HFF-Myc (cell line): ENCODE measurements around the gene TPRA1.

Source experiments
- DNase-seq: peaks from one replicate; pipeline ENCODE4 v3.0.0-alpha.2; 2011; ENCODE audit warnings: low read depth; ENCODE audit errors: extremely low read depth
- H3K4me3 ChIP-seq: replicated peaks from 2 replicates; pipeline ENCODE4 v1.5.1; 2011; ENCODE audit warnings: low read depth, mild to moderate bottlenecking, control low read depth, low read length
- CTCF ChIP-seq: IDR thresholded peaks from 2 replicates; pipeline ENCODE4 v1.5.1; 2012; ENCODE audit warnings: mild to moderate bottlenecking, low read depth, low read length, control low read depth; ENCODE audit errors: missing control alignments

TPRA1 gene

DNA sequence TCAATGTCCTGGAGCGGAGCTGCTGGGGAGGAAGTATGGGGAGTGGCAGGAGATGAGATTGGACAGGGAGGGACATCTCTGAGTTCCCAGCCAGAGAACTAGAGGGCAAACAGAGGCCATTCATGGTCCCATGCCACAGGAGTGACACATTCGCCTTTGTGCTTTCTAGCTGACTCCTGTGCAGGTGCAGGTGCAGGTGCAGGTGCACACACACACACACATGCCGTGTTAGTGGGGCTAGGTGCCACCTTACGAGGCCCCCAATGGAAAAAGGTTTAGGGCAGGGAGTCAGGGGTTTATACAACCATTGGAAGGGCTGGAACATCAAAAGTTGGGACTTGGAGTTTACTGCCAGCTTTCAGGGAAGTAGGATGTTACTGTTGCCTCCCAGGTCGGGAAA, 52.0 kb downstream of the TPRA1 start:
- H3K4me3 ChIP-seq = no peak overlapping the region
- TF ChIP-seq CTCF = no peak
- no peak for DNase-seq

DNA sequence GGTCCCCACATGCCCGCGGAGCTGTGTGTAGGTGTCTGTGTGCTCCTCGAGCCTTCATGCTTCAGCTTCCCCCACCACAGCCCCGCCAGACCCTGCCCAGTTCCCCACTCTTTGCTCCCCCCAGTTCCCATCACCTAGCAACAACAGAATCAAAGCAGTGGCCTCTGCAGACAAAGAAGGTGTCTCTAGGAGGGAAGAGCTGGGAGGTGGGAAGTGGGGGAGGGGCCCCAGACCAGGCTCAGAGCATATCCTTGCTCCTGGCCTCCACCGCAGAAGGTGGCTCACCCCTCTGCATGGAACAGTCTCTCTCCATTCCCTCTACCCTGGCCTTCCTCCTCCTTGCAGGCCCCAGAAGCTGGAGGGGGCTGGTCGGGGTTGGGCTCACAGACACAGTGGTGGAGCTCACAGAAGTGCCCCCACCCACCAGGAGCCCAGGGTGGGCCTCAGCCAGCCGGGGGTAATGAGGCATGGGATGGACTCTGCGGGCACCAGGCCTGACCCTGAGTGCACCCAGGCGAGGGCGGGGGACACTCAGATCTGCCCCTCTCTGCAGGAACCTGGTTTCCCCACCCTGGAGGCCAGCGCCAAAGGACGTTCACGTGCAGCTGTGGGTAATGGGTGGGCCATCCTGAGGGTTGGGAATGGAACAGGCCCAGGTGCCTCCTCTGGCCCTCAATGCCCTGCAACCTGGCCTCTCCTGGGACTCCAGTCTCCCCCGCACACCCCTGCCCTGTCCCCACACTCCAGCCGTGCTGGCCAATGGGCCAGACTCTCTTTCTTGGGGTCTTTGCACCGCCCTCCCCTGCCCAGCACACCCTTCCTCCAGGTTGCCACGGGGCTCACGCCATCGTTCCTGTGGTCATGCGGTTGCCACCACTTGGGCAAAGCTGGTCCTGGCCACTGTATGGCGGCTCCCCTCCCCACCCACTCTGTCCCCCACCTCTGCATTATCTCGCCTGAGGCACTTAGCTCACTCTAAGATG, 53.4 kb downstream of the TPRA1 start:
- no peak overlapping the region for H3K4me3 ChIP-seq
- TF ChIP-seq CTCF = no peak
- no peak for DNase-seq

DNA sequence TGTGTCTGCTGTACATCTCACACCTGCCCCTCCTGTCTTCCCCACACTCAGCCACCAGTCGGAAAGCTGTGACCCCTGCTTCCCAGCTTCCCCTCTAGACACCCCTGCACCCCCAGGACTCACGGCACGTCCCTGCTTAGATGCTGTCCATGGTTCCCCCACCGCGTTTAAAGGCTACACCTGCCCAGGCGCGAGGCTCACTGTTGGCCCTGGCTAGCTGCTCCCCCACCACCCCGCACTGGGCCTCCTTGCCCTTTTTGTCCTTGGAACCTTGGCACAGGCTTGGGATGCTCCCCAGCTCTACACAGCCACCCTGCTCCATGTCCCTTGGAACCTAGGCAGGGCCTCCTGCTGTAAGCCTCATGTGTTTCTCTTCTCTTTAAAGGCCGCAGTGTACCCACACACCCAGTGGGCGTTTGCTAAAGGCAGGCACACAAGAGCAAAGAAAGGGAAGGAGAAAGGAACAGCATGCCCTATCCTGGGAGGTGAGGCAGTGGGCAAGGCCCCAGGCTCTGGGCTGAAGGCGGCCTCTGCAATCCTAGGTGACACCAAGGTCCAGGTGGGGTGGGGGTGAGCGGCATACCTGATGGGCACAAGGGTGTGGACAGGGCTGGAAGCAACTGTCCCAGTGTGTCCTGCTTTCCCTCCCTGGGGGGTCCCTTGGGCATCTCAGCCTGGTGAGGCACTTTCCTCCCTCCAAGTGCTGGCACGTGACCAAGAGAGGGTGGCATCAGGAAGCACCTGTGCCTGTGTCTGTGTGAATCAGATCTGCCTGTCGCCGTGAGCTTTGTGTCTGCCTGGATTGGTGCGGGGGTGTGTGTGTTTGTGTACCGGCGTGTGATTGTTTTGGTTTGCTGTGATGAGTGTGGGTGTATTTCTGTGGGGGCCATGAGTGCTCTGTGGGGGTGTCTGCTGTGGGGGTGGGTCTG, 54.4 kb downstream of the TPRA1 start:
- TF ChIP-seq CTCF = no peak
- DNase-seq = no peak
- no peak overlapping the region for H3K4me3 ChIP-seq

DNA sequence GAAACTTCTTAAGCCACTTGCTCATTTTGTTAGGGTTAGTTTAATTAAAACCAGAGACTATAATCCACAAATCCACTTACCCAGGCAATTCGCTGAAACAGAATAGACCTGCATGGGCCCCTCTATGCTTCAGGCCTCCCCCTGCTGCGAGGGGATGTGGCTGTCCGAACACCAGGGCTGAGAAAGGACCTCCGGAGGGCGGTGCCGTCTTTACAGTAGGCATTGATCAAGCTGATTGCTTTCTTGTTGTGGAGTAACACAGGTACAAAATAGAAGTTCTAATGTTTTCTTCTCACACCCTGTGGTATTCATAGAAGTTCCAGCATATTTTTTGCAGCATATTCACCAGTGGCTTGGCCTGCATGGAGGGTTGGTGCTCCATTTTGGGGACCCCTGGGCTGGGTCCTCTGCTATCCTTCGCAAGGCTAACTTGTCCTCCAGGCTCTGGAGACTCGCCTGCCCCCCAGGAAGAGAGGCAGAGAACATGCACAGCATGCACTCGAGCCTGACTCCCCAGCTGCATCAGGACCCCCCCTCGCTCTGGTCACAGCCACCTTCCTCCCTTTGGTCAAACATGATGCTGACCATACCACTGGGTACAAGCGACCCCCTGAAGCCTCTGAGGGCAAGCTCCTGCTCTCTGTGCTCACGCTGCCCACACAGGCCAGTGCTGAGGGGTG, 55.3 kb downstream of the TPRA1 start:
- no peak overlapping the region for H3K4me3 ChIP-seq
- no peak for TF ChIP-seq CTCF
- no peak for DNase-seq

GRCh38 chr3:127534564-127534963, 56.0 kb downstream of the TPRA1 start:
- no peak for TF ChIP-seq CTCF
- DNase-seq = no peak
- no peak overlapping the region for H3K4me3 ChIP-seq

DNA sequence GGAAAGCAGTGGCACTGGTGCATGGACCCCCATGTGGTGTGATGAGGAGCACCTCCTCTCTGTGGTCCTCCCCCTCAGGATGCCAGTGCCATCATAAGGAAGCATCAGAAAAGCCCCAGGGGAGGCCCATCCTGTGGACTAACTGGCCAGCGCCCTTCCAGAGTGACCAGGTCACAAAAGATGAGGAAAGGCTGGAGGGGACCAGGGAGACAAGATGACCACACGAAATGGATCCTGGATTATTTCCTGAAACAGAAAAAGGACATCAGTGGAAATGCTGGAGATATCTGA, 56.4 kb downstream of the TPRA1 start:
- no peak overlapping the region for H3K4me3 ChIP-seq
- no peak for TF ChIP-seq CTCF
- DNase-seq = no peak
